ENCODE measurements around the gene SLC35F2.
"Not testable (repeated sequence)": the region's sequence is repeated elsewhere in the genome, so short reads cannot be mapped to it uniquely, and the experiment has no call there.

Gene SLC35F2, protein sequence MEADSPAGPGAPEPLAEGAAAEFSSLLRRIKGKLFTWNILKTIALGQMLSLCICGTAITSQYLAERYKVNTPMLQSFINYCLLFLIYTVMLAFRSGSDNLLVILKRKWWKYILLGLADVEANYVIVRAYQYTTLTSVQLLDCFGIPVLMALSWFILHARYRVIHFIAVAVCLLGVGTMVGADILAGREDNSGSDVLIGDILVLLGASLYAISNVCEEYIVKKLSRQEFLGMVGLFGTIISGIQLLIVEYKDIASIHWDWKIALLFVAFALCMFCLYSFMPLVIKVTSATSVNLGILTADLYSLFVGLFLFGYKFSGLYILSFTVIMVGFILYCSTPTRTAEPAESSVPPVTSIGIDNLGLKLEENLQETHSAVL

DNA sequence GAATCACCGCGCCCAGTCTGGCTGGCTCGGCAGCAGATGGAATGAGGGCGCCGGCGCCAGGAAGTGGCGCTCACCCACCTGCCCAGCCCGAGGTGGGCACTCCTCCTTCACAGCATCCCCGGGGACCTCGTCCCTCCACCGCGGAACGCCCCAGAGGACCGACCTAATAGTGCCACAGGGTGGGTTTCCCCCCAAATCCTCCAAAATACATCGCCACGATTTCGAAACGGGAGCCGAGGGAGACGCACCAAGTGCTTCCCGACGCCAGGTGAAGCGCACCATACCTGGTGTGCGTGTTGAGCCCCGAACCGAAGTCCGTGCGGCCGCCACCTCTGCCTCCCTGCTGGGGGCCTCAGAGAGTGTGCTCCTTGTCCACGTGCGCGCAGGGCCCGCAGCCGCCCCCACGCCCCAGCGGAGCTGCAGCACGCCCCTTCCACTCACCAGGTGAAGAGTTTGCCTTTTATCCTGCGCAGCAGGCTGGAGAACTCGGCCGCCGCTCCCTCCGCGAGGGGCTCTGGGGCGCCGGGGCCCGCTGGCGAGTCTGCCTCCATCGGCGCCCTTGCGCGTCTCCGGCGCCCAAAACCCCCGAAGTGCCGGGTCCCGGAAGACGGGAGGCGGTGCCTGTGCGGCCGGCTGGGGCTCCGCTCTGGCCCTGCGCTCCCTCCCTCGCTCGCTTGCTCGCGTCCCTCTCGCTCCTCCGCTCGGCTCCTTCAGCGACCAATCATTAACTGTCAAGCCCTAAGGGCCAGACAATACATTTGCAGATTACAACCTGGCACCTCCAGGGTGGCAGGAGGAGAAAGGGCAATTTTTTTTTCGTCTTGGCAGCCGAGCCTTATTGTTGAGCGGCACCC is at the start of gene SLC35F2:
SLC35F2 (minus strand) TSS at position 571 of the 854 bp plus-strand sequence; CDS start at position 551, 20 bp downstream.
- DNase-seq (ENCODE audit: low spot score) = no peak

DNA sequence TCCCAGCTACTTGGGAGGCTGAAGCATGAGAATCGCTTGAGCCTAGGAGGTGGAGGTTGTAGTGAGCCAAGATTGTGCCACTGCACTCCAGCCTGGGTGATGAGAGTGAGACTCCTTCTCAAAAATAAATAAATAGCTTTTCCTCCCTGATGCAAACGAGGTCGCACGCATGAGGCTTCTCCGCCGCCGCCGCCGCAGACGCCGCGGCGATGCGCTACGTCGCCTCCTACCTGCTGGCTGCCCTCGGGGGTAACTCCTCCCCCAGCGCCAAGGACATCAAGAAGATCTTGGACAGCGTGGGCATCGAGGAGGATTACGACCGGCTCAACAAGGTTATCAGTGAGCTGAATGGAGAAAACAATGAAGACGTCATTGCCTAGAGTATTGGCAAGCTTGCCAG is 49.6 kb upstream of the SLC35F2 start:
- no peak for DNase-seq (ENCODE audit: low spot score)

DNA sequence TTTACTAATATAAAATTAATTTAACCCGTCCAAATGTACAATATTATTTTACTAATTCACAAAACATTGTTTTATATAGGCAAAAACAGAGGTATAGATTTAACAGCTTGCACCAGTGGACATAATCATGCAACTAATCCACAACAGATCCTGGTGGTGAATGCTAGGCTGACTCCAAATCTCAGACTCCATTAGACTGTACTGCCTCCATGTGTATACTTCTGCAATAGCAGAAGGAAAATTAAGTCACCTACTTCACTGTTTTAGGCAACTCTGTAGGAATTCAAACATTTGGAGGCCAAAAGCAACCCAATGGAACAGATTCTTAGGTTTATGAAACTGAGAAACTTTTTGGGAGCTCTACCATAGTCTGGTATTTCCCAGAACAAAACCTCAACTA is 39.7 kb upstream of the SLC35F2 start:
- no peak for DNase-seq (ENCODE audit: low spot score)

DNA sequence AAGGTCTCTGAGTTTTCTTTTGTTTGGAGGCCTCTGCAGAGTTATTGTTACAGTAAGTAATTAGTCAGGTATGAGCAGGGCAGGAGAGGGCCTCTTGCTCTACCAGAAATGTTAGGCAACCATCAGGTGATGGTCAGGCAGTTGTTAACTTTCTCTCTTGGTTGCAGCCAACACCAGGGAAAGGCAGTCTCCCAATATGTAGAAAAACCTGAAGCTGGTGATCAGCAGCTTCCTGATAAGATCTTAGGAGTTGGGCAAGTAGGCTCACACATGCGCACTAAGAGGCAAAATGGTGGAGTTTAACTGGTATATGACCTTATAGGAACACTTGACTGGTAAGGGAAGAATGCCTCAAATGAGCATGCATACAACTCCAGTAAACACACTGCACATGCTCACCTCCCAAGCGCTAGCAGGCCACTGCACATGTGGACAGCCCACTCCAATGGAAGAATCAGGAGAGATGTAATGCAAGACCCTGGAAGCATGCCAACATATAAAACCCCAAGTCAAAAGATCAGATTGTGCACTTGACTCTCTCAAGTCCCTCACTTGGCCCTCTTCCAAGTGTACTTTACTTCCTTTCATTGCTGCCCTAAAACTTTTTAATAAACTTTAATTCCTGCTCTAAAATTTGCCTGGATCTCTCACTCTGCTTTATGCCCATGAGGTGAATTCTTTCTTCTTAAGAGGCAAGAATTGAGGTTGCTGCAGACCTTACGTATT is 23.7 kb upstream of the SLC35F2 start:
- DNase-seq (ENCODE audit: low spot score) = no peak

DNA sequence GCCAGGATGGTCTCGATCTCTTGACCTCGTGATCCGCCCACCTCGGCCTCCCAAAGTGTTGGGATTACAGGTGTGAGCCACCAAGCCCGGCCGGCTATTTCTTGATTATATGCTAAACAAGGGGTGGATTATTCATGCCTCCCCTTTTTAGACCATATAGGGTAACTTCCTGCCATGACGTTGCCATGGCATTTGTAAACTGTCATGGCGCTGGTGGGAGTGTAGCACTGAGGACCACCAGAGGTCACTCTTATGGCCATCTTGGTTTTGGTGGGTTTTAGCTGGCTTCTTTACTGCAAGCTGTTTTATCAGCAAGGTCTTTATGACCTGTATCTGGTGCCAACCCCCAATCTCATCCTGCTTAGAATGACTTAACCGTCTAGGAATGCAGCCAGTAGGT is 22.9 kb upstream of the SLC35F2 start:
- not testable (repeated sequence) for DNase-seq (ENCODE audit: low spot score)

DNA sequence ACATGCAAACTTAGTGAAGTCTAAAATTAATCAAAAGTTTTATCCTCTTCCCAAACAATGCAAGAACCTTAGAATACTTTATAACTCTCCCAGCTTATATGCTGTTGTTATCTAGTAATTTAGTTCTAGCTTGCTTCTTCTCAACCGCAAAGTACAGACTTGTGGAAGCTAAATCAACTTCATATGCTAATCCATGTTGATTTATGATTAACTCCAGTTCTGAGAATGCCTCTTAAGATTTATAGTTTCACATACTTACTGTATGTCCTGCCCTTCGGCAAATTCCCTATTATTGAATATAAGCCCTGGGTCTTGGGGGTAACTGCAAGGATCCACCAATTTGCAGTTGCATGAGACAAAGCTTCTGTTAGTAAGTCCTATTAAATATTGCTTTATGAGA is 17.6 kb upstream of the SLC35F2 start:
- no peak for DNase-seq (ENCODE audit: low spot score)

DNA sequence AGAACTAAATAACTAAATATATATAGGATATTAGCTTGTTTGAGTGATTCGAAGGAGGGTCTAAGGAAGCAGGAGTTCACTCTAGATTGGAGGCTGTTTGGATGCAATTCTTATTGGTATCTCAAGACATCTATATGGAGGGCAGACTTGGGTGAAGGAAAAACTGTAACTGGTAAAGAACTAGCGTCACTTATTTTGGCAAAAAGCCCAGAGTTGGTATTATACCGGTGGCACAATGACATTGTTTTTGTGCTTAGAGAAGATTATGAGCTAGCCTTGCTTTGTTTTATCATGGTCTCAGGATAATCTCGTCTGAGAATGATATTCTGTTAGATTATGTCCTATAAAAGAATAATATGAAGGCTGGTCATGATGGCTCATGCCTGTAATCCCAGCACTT is 6.0 kb upstream of the SLC35F2 start:
- DNase-seq (ENCODE audit: low spot score) = no peak

DNA sequence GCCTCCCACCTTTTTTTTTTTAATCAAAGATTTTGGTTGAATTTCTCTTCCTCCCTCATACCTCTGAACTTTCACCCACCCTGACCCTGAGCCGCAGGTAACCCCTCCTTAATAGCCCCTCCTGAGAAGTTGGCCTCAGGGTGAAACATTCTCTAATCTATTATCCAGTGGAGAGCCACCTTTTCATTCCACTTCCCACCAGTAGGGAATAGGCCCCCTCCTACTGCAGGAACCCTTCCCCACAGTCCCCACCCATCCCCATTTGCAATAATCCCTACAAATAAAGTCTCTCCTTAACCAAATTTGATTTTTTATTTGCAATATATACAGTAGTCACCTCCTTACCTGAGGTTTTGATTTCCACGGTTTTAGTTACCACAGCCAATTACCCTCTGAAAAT is 2.1 kb upstream of the SLC35F2 start:
- no peak for DNase-seq (ENCODE audit: low spot score)

DNA sequence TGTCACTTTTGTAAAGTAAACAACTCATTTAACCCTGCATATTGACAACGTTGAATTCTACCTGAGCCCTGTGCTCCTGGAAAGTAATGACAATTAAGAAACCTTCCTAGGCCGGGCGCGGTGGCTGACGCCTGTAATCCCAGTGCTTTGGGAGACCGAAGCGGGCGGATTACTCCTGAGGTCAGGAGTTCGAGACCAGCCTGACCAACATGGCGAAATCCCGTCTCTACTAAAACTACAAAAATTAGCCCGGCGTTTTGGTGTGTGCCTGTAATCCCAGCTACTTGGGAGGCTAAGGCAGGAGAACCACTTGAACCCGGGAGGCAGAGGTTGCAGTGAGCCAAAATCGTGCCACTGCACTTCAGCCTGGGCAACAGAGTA is 1.6 kb upstream of the SLC35F2 start:
- not testable (repeated sequence) for DNase-seq (ENCODE audit: low spot score)

DNA sequence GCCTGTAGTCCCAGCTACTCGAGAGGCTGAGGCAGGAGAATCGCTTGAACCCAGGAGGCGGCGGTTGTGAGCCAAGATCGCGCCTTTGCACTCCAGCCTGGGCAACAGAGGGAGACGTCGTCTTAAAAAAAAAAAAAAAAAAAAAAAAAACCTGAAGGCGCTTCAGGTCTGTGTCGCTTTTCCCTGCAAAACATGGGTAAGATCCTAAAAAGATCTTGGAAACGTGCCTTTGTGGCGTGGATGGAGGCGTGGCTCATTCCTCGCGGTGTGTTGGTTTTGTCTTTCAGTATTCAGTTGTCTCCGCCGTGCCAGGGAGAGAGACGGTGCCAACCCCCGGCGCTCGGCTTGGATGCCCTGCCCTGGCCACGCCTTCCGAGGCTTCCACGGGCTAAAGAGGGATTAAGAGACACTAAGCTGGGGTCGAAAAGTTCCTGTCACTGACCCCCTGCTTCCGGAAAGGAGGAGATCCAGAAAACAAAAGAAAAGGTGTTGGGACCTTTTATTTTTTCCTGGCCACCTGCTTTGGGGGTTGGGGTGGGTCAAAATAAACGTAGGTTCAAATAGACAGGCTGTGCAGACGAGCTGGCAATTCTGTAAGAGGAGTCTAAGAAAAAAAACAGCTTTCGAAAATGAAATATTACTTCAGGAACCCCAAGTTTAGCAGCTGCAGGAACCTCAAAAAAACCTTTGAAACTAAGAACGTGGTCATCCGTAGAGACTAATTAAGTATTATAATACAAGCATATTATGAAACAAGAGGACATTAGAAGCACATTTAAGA is 1.1 kb upstream of the SLC35F2 start:
- DNase-seq (ENCODE audit: low spot score) = no peak

DNA sequence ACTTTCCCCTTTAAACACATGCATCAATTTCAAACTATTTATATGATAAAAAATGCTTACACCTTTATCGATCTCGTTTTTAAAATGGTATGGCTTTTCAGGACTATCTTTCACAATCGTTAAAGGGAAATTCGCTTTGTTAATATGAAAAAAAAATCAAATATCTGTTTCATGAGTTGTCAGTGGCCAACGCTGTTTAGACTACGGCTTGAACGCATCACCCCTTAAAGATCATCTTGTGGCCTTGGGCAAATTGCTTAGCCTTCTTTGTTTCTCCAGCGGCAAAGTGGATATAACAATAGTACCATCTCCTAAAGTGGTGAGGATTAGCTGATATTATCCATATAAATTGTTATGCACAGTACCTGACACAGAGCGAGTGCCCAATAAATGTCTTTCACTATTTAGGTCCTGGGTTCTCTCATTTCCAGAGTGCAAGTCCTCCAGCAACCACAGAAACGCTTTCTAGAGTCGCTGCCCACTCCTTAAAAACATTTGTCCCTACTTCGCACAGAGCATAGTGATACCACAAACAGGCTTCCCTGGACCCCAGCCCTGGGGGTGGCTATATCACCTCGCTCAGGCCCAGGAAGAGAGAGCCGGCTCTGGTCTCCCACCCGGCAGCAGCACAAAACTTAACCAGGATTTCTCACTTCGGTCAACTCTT is 904 bp downstream of the SLC35F2 start:
- DNase-seq (ENCODE audit: low spot score) = no peak

DNA sequence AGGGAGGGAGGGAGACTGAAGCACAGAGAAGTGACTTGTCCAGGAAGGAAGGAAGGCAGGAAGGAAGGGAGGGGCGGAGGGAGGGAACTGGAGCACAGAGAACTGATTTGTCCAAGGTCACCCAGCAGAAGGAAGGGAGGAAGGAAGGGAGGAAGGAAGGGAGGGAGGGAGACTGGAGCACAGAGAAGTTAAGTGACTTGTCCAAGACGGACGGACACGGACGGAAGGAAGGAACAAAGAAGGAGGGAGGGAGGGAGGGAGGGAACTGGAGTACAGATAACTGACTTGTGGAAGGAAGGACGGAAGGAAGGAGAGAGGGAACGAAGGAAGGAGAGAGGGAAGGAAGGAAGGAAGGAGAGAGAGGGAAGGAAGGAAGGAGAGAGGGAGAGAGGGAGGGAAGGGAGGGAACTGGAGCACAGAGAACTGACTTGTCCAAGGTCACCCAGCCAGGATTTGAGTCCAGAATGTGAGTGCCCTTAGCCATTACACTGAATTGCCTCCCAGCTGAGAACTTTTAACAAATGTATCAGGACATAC is 1.5 kb downstream of the SLC35F2 start:
- DNase-seq (ENCODE audit: low spot score) = no peak

DNA sequence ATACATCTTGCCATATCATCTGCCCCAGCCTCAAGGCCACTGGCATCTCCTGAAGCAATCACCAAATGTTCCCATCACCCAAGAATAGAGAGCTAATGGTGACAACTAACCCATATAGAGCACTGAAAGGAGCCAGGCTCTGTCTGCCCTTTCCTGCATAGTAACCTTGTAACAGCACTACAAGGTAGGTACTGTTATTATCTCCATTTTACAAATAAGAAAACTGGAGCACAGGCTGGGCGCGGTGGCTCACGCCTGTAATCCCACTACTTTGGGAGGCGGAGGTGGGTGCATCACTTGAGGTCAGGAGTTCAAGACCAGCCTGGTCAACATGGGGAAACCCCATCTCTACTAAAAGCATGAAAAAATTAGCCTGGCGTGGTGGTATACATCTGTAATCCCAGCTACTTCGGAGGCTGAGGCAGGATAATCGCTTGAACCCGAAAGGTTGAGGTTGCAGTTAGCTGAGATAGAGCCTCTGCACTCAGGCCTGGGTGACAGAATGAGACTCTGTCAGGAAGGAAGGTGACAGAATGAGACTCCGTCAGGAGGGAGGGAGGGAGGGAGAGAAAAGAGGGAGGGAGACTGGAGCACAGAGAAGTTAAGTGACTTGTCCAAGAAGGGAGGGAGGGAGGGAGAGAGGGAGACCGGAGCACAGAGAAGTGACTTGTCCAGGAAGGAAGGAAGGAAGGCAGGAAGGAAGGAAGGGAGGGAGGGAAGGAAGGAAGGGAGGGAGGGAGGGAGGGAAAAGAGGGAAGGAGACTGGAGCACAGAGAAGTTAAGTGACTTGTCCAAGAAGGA is 2.2 kb downstream of the SLC35F2 start:
- DNase-seq (ENCODE audit: low spot score) = no peak

DNA sequence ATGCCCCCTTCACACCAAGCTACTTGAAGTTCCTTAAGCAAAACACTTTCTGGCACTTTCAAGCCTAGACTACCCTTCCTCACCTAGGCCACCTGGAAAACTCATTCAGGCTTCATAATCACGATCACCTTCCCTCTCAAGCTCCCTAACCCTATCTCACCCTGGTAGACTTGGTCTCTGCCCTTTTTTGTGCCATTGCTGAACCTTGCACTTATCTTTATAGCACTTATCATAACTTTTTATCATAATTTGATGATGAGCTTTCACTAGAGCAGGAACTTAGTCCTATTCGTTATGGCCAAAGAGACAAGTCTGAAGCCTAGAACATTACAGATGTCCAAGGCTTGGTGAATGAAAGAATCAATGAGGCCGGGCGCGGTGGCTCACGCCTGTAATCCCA is 5.5 kb downstream of the SLC35F2 start:
- DNase-seq (ENCODE audit: low spot score) = no peak

DNA sequence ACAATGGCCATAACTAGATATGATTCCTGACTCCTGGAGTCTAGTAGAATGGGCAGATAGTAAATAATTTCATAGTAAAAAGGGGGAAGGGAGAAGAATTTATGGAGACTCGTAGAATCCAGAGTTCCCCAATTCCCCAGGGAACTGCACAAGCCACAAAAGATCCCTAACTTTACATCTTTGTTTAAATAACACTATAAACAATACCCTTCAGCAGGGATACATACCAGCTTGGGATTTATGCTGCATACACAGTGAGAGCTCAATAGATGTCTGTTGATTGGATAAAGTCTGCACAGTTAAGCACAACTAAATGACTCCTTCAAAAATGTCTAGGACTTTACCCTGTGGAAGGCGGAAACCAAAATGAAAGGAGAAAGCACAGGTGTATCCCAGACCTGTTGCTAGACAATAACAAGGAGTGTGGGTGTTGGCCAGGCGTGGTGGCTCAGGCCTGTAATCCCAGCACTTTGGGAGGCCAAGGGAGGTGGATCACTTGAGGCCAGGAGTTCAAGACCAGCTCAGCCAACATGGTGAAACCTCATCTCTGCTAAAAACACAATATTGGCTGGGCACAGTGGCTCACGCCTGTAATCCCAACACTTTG is 6.8 kb downstream of the SLC35F2 start:
- DNase-seq (ENCODE audit: low spot score) = no peak

DNA sequence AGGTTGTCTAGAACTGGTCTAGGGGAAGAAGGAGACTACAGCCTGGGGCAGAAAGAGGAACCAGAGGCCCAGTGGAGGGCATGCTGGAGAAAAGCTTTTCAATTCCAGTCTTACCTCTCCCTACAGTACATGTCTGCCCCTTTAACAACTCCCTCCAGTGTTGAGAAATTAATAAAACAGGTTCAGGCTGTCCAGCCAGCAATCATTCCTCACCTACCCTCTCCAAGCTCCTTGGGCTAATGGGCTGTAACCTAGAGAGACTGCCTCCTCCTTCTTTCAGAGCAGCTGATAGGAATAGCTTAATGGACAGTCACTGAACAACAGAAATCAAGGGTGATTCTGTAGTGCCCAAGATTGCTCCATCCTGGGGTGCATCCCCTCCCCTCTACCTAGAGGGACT is 8.8 kb downstream of the SLC35F2 start:
- DNase-seq (ENCODE audit: low spot score) = no peak

DNA sequence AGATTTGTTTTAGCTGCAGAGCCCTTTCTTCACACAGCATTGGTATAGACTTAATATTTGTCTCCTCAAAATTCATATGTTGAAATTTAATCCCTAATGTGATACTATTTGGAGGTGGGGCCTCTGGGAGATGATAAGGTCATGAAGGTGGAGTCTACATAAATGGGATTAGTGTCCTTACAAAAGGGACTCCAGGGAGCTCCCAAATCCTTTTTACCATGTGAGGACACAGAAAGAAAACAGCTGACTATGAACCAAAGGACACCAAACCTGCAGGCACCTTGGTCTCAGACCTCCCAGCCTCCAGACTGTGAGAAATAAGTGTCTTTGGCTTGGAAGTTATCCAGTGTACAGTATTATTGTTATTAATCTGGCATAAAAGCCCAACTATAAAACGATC is 10.2 kb downstream of the SLC35F2 start:
- DNase-seq (ENCODE audit: low spot score) = no peak

DNA sequence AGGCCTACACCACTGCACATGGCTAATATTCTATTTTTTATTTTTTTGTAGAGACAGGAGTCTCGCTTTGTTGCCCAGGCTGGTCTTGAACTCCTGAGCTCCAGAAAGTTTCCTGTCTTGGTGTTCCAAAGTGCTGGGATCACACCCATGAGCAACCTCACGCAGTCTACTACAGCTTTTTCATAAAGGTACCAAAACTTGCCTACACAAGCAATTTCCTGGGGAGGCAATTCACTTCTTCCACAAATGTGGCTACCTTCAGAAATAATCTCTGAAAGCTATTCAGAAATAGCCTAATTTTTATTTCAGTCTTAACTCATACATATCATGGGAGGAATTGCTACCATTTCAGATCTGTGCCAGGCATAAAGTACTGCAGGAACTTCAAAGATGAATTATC is 11.4 kb downstream of the SLC35F2 start:
- DNase-seq (ENCODE audit: low spot score) = no peak

DNA sequence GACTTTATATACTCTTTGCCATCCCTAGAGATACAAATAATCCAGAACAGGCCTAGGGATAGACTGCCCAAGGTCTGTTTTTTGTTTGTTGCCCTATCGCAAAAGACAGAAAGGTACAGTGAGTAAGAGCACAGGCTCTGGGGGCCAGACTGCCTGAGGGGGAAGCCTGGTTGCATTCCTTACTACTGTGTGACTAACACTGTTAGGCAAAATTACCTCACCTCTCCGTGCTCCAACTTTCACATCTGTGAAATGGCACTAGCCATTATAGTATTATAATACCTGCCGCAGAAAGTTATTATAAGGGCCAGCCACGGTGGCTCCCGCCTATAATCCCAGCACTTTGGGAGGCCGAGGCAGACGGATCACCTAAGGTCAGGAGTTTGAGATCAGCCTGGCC is 14.5 kb downstream of the SLC35F2 start:
- DNase-seq (ENCODE audit: low spot score) = no peak

All from hematopoietic multipotent progenitor cell treated with erythropoietin and hydrocortisone succinate and interleukin-3 and kit ligand, for 15 days (in vitro differentiated cells).